ENCODE data around the gene CFD.

DNA sequence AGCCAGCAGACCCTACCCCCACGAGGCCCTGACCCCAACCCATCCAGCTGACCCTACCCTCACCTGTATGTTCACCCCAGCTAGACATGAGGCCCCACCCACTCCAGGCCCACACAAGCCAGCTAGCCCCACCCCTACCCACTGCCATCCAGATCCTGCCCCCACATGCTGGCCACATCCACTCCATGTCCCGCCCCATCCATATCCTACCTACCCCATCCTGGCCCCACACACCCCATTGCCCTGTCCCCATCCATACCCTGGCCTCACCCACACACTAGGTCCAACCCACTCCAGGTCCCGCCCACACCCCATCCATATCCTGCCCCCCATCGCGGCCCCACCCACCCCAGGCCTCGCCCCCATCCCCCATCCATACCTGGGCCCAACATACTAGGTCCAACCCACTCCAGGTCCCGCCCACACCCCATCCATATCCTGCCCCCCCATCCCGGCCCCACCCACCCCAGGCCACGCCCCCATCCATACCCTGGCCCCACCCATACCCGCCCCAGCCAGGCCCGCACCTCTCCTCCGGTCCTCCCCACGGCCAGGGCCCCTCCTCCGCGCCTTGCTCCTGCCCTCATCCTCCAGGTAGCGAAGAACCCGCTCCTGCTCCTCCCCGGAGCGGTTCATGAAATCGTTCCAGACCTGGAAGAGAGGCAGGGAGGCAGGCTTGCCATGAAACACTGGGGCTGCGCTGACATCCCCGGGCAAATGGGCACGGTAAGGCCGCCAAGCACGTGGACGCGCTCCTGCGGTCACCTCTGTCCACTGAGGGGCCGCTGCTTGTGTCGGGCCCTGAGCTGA lies 41.0 kb downstream of the CFD start:
- TF ChIP-seq, protein P1, sequence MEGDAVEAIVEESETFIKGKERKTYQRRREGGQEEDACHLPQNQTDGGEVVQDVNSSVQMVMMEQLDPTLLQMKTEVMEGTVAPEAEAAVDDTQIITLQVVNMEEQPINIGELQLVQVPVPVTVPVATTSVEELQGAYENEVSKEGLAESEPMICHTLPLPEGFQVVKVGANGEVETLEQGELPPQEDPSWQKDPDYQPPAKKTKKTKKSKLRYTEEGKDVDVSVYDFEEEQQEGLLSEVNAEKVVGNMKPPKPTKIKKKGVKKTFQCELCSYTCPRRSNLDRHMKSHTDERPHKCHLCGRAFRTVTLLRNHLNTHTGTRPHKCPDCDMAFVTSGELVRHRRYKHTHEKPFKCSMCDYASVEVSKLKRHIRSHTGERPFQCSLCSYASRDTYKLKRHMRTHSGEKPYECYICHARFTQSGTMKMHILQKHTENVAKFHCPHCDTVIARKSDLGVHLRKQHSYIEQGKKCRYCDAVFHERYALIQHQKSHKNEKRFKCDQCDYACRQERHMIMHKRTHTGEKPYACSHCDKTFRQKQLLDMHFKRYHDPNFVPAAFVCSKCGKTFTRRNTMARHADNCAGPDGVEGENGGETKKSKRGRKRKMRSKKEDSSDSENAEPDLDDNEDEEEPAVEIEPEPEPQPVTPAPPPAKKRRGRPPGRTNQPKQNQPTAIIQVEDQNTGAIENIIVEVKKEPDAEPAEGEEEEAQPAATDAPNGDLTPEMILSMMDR (IDR thresholded peaks at IDR 0.05), result no peak
- no peak for TF ChIP-seq EP300 (IDR thresholded peaks at IDR 0.05)

All from ovary (tissue), 3 donors.